Fibroblast of pulmonary artery (primary cell): Measurements from ENCODE around the gene SLC1A5.

ENCODE experiments used
- DNase-seq: peaks from one replicate; pipeline ENCODE4 v3.0.0-alpha.2; 2010; ENCODE audit warnings: low read depth
- H3K4me3 ChIP-seq: replicated peaks from 2 replicates; pipeline ENCODE4 v1.5.1; 2011; ENCODE audit warnings: low read depth, mild to moderate bottlenecking, control low read depth, low read length, moderate library complexity
- TF ChIP-seq, protein P1 (sequence below): IDR thresholded peaks from 2 replicates; pipeline ENCODE4 v1.5.1; 2011; ENCODE audit warnings: mild to moderate bottlenecking, control low read depth, low read length, inconsistent platforms; ENCODE audit errors: missing control alignments

SLC1A5 gene

DNA sequence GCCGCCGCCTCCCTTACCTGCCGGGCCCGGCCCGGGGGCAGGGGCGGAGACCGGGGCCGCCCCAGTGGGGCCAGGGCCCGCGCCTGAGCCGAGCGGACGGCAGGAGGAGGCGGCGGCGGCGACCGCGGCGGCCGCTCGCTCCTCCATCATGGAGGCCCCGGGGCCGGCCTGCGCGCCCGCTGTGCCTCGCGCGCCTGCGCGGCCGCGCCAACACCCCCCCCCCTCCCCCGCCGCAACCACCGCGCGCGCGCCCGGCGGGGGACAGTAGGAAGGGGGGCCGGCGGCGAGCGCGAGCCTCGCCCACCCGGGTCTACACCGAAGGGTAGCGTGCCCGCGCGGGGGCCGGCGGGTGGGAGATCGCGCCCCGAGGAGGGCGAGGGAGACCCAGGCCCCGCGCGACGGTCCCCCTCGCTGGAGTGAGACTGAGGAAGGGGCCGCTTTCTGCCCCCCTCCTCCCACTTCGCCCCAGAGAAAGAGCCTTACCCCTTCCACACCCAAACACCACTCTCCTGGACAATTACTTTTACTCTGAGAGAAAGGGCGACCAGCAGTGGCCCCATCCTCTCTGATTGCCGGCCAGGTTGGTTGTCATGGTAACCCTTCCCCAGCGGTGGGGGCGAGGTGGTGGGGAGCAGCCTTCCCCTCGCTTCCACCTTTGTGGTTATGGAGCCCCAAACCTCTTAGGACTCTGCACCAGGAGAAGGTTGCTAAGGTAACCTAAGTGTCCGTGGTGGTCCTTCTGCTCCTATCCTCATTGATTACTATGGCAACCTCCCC, 41.9 kb downstream of the SLC1A5 start, which contains the start of gene STRN4:
Gene STRN4 (minus strand): TSS at position 170 of the 777 bp plus-strand sequence. CDS start 20 bp downstream, at position 150.
- TF ChIP-seq, protein P1, sequence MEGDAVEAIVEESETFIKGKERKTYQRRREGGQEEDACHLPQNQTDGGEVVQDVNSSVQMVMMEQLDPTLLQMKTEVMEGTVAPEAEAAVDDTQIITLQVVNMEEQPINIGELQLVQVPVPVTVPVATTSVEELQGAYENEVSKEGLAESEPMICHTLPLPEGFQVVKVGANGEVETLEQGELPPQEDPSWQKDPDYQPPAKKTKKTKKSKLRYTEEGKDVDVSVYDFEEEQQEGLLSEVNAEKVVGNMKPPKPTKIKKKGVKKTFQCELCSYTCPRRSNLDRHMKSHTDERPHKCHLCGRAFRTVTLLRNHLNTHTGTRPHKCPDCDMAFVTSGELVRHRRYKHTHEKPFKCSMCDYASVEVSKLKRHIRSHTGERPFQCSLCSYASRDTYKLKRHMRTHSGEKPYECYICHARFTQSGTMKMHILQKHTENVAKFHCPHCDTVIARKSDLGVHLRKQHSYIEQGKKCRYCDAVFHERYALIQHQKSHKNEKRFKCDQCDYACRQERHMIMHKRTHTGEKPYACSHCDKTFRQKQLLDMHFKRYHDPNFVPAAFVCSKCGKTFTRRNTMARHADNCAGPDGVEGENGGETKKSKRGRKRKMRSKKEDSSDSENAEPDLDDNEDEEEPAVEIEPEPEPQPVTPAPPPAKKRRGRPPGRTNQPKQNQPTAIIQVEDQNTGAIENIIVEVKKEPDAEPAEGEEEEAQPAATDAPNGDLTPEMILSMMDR = no peak
- no peak for DNase-seq
- peak within 1 kb of the TSS; percentile 74 for H3K4me3 ChIP-seq

DNA sequence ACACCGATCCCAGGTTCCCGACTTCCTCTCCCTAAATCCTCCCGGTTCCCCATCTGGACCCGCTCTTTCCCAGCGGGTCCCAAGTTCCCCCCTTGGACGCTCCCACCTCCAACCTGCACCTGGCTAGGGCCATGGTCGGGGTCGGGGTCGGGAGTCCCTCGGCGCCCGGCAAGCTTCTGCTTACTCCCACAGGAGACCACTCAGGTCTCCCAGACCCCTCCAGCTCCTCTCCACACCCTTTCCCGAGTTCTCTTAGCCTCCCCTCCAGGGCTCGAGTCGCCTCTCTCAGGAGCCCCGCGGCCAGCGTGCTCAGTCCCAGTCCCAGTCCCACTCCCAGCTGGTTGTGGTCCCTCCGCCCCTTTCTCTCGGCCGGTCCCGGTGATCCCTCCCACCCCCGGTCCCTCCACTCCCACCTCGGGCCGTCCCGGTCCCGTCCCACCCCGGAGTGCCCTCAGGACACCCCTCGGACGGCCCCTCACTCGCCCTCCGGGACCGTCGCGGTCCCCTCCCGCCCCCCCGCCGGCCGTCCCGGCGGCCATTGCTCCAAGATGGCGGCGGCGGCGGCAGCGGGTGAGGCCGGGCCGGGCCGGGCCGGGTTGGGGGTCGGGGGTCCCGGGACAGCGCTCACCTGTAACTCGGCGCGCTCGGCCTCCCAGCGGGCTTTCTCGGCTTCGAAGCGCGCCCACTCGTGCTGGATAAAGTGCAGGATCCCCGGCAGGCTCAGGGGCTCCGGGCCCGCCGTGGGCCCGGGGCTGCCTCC, 42.7 kb downstream of the SLC1A5 start, which contains the start of gene FKRP:
Gene FKRP (plus strand): TSS at position 537 of the 760 bp plus-strand sequence. CDS start 9,394 bp downstream, outside the sequence.
- TF ChIP-seq, protein P1 = no peak
- DNase-seq = no peak
- peak within 1 kb of the TSS; percentile 74 for H3K4me3 ChIP-seq

DNA sequence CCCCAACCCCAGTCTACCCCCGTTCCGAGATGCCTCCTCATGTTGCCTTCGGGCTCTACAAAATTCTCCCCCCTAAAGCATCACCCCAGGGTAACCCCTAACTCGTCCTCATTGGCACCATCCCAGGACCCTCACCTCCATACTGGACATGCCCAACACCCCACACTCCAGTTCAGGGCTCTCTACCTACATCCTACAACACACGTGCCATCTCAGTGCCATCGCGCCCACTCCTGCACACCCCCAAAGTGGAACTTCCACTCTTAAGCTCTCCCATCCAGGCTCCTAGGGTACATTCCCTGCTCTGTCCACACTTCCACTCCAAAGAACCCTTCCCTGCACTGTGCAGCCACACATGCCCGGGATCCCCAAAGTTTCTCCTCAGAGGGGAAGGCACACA, 43.4 kb downstream of the SLC1A5 start:
- DNase-seq = no peak
- H3K4me3 ChIP-seq = peak overlapping the region; percentile 74
- TF ChIP-seq, protein P1 = no peak

GRCh38 chr19:46744005-46744691, 44.2 kb downstream of the SLC1A5 start:
- DNase-seq = no peak
- peak overlapping the region; percentile 12 for H3K4me3 ChIP-seq
- TF ChIP-seq, protein P1 = no peak

- DNase-seq = no peak
- TF ChIP-seq, protein P1 = no peak
- no peak overlapping the region for H3K4me3 ChIP-seq
These were observed 45.4 kb downstream of the SLC1A5 start for GRCh38 chr19:46742926-46743480.

GRCh38 chr19:46741447-46741846, 46.9 kb downstream of the SLC1A5 start:
- TF ChIP-seq, protein P1 = no peak
- DNase-seq = no peak
- H3K4me3 ChIP-seq = no peak overlapping the region
